Upper lobe of left lung (tissue), 6 donors: Measurements from ENCODE around the gene TBC1D9. TPM values are rescaled to one million over a fixed set of nuclear protein-coding genes. Genes with fewer than 3 reads are reported as not detected.
A peak's percentile ranks its signal among the peaks of the same experiment; 100 is the strongest.
"Not testable (repeated sequence)": the region's sequence is repeated elsewhere in the genome, so short reads cannot be mapped to it uniquely, and the experiment has no call there.

Source experiments
- ATAC-seq, 2 donors: fragments of 200-7000 bp; cut with Tn5 transposase; one replicate each; pipeline ENCODE4 v1.9.1; 2022; ENCODE audit warnings: mild to moderate bottlenecking in 2 of 2, moderate library complexity in 2 of 2; ENCODE audit not compliant: low FRiP score in 2 of 2
- DNase-seq, 2 donors: peaks; one replicate each; pipeline ENCODE4 v3.0.0-alpha.2; 2019 to 2020
- H3K27ac ChIP-seq, 4 donors: fragments of 200-600 bp; sonication (generic); one replicate each; pipeline ENCODE4 v1.5.1; 2016 to 2019
- H3K27me3 ChIP-seq, 4 donors: fragments of 200-600 bp; sonication (generic); one replicate each; pipeline ENCODE4 v1.5.1; 2017 to 2019
- H3K36me3 ChIP-seq, 4 donors: fragments of 200-600 bp; sonication (generic); one replicate each; pipeline ENCODE4 v1.5.1; 2016 to 2019
- H3K4me1 ChIP-seq, 4 donors: fragments of 200-600 bp; sonication (generic); one replicate each; pipeline ENCODE4 v1.5.1; 2018 to 2019
- H3K4me3 ChIP-seq, 4 donors: fragments of 200-600 bp; sonication (generic); one replicate each; pipeline ENCODE4 v1.5.1; 2017 to 2019; ENCODE audit warnings: mild to moderate bottlenecking in 2 of 4, moderate library complexity in 1 of 4
- H3K9me3 ChIP-seq, 4 donors: fragments of 200-600 bp; sonication (generic); one replicate each; pipeline ENCODE4 v1.5.1; 2018 to 2019
- EP300 ChIP-seq, 4 donors: sonication (generic); formaldehyde crosslinking; IDR thresholded peaks; one replicate each; pipeline ENCODE4 v1.5.1; 2017; ENCODE audit warnings: antibody characterized with exemption in 4 of 4, control low read depth in 2 of 4
- POLR2A ChIP-seq, 4 donors: fragments of 450-650 bp; IDR thresholded peaks; one replicate each; pipeline ENCODE4 v1.5.1; 2016 to 2017; ENCODE audit warnings: antibody characterized with exemption in 4 of 4, mild to moderate bottlenecking in 2 of 4
- POLR2AphosphoS5 ChIP-seq, 2 donors: sonication (generic); formaldehyde crosslinking; IDR thresholded peaks; one replicate each; pipeline ENCODE4 v1.5.1; 2017; ENCODE audit warnings: antibody characterized with exemption in 2 of 2
- WGBS, 2 donors: methylation state at CpG; one replicate each; pipeline ENCODE4 v1.1.5; 2017 to 2018; 5-methylcytosine and 5-hydroxymethylcytosine counted together
- total RNA-seq, 6 donors: library from RNA; depleted of rRNA in 4 of 6; stranded (reverse); fragments of >200 nt in 4 of 6; gene quantifications; one replicate each; pipeline versions ENCODE4 v1.1.0 to v1.2.1, GENCODE V29; 2016 to 2021
- TF ChIP-seq, protein P1 (sequence below), 6 experiments: fragments of 450-650 bp in 4 of 6; fragments of 200-600 bp in 2 of 6; sonication (generic) in 2 of 6; IDR thresholded peaks; one replicate each; pipeline ENCODE4 v1.5.1; 2016 to 2019; ENCODE audit warnings: antibody characterized with exemption in 6 of 6
- donor health status: DM: no; HTN: no; CAD: no; lungs with moderate emphysema.
- donor health status: DM: no; HTN: yes; CAD: no; lungs with severe emphysema.

Gene TBC1D9
- total RNA-seq, 6 donors from 2014 or later = 33.7 to 41.9 (median 38.1) TPM

DNA sequence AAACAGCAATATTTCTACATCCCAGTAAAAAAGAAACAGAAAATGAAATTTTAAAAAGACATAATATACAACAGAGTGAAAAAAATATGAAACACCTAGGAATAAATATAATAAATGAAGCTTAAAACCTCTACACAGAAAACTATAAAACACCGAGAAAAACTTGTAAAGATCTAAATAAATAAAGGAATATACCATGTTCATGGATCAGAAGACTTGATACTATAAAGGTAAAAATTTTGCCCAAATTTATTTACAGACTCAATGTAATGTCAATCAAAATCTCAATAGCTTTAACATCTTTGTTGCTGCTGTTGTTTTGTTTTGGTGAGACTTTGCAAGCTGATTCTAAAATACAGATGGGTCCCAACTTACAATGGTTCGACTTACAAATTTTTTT lies 5.7 kb downstream of the TBC1D9 start:
- no peaks in the 10 kb centered on the region for H3K27me3 ChIP-seq

DNA sequence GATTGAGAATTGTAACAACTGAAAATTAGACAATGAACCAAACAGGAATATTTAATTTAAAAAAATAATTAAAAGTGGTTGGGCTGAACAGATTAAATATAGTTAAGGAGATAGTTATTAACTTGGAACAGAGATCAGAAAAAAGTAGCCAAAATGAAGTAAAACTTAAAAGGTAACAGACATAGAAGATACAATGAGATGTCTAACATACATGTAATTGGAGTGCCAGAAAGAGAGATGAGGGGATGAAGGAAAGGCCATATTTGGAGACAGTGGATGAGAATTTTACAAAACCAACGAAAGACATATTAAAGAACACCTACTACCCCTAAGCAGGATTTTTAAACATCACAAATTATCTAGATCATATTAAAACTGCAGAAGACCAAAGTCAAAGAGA lies 8.0 kb downstream of the TBC1D9 start:
- Histone ChIP-seq H3K36me3 (no peaks in the 10 kb centered on the region), H3K27me3 (no peaks in the 10 kb centered on the region), H3K4me3 (no peak overlapping the region), H3K27ac (no peak overlapping the region), H3K4me1 (peaks cover 3 to 10% (median 7%) of the 10 kb centered on the region in 4 donors), H3K9me3 (no peaks in the 10 kb centered on the region)
- no peak for ATAC-seq
- TF ChIP-seq EP300 (IDR thresholded peaks at IDR 0.05) (no peak), POLR2A (IDR thresholded peaks at IDR 0.05) (no peak), POLR2AphosphoS5 (IDR thresholded peaks at IDR 0.05) (no peak)
- TF ChIP-seq, protein P1, sequence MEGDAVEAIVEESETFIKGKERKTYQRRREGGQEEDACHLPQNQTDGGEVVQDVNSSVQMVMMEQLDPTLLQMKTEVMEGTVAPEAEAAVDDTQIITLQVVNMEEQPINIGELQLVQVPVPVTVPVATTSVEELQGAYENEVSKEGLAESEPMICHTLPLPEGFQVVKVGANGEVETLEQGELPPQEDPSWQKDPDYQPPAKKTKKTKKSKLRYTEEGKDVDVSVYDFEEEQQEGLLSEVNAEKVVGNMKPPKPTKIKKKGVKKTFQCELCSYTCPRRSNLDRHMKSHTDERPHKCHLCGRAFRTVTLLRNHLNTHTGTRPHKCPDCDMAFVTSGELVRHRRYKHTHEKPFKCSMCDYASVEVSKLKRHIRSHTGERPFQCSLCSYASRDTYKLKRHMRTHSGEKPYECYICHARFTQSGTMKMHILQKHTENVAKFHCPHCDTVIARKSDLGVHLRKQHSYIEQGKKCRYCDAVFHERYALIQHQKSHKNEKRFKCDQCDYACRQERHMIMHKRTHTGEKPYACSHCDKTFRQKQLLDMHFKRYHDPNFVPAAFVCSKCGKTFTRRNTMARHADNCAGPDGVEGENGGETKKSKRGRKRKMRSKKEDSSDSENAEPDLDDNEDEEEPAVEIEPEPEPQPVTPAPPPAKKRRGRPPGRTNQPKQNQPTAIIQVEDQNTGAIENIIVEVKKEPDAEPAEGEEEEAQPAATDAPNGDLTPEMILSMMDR (IDR thresholded peaks at IDR 0.05) = no peak
- no peak for DNase-seq
- 91% methylated on average over 1 of the region's 1 CpG for WGBS, 2 donors

More for the DNA sequence above, 5.7 kb downstream of the TBC1D9 start:
- no peak for TF ChIP-seq POLR2A (IDR thresholded peaks at IDR 0.05)
- no peak for TF ChIP-seq EP300 (IDR thresholded peaks at IDR 0.05)
- TF ChIP-seq POLR2AphosphoS5 (IDR thresholded peaks at IDR 0.05) = no peak
- TF ChIP-seq, protein P1 (IDR thresholded peaks at IDR 0.05) = no peak
- H3K27ac ChIP-seq = no peak overlapping the region
- no peak for DNase-seq
- H3K9me3 ChIP-seq = no peaks in the 10 kb centered on the region
- ATAC-seq = no peak
- 81 to 99% methylated on average over 2 of the region's 2 CpGs for WGBS, 2 donors
- H3K4me1 ChIP-seq = peaks cover 0 to 8% (median 5%) of the 10 kb centered on the region in 4 donors
- no peak overlapping the region for H3K4me3 ChIP-seq
- no peaks in the 10 kb centered on the region for H3K36me3 ChIP-seq

DNA sequence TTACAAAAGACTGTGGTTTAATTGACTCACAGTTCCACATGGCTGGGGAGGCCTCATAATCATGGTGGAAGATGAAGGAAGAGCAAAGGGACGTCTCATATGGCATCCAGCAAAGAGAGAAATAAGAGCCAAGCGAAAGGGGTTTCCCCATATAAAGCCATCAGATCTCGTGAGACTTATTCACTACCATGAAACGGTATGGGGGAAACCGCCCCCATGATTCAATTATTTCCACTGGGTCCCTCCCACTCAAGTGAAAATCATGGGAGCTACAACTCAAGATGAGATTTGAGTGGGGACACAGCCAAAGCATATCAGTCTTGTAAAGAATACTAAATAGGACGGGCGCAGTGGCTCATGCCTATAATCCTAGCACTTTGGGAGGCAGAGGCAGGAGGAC lies 9.6 kb downstream of the TBC1D9 start:
- peaks cover 9 to 20% (median 13%) of the 10 kb centered on the region in 4 donors for H3K4me1 ChIP-seq
- WGBS, 2 donors = 91 to 93% methylated on average over 7 of the region's 7 CpGs
- not testable (repeated sequence) for H3K4me3 ChIP-seq, H3K36me3 ChIP-seq, H3K27me3 ChIP-seq, H3K27ac ChIP-seq, ATAC-seq, DNase-seq, H3K9me3 ChIP-seq

DNA sequence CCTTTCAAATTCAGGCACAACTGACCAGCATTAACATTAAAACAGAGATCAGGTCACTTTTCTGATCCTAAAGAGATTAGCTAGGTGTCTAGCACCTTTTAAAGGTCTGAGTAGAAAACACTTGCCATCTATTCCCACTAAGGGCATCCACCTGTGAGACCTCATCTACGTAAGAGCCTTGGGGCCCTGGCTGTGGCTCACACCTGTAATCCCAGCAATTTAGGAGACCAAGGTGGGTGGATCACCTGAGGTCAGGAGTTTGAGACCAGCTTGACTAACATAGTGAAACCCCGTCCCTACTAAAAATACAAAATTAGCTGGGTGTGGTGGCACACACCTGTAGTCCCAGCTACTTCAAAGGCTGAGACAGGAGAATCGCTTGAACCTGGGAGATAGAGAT lies 11.8 kb downstream of the TBC1D9 start:
- peaks cover 15 to 25% (median 19%) of the 10 kb centered on the region in 4 donors for H3K4me1 ChIP-seq
- no peaks in the 10 kb centered on the region for H3K36me3 ChIP-seq
- DNase-seq = no peak
- no peaks in the 10 kb centered on the region for H3K9me3 ChIP-seq
- no peak for ATAC-seq
- H3K4me3 ChIP-seq = no peak overlapping the region
- TF ChIP-seq, protein P1 (IDR thresholded peaks at IDR 0.05) = no peak
- no peak for TF ChIP-seq EP300 (IDR thresholded peaks at IDR 0.05)
- TF ChIP-seq POLR2AphosphoS5 (IDR thresholded peaks at IDR 0.05) = no peak
- TF ChIP-seq POLR2A (IDR thresholded peaks at IDR 0.05) = no peak
- H3K27me3 ChIP-seq = no peaks in the 10 kb centered on the region
- WGBS, 2 donors = 85 to 91% methylated on average over 3 of the region's 3 CpGs
- H3K27ac ChIP-seq = no peak overlapping the region

DNA sequence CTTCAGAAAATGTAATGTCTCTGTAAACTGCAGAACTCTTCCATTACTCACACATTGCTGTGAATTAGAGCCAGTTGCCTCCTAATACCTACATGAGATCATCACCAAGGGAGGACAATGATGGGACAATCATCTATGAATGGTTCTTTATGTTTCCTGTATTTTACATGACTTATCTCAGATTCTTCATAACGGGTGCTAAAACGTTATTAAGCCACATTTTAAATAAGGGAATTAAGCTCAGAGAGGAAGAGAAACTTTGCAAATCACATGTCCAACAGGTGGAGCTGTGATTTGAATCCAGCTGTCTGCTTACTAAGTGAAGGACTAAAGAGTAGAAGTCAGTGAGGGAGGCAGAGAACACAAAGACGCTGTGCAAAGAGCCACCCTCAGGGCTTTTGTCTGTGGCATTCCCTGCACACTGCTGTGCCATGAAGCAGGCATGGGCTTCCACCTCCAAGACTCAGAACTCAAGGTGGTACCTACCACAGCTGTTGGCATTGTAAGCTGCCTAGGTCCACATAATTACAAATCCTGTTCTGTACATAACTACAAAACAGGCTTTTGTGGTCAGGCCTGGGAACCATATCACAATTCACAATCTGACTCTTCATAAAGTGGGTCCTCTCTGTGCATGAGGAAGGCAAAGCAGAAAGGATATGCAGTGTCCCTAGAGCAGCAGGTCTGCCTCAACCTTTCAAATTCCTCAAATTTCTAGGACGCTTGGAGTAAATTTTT lies 12.8 kb downstream of the TBC1D9 start:
- 26 to 28% methylated on average over 4 of the region's 4 CpGs for whole genome bisulfite sequencing, 2 donors
- Histone ChIP-seq H3K4me1 (peaks cover 15 to 25% (median 19%) of the 10 kb centered on the region in 4 donors), H3K4me3 (no peak overlapping the region), H3K9me3 (no peaks in the 10 kb centered on the region), H3K27me3 (no peaks in the 10 kb centered on the region), H3K27ac (no peak overlapping the region), H3K36me3 (no peaks in the 10 kb centered on the region)
- ATAC-seq (peak in 1 of 2 donors; percentile 48), DNase-seq (no peak)
- TF ChIP-seq EP300 (IDR thresholded peaks at IDR 0.05) (no peak), POLR2A (IDR thresholded peaks at IDR 0.05) (no peak), POLR2AphosphoS5 (IDR thresholded peaks at IDR 0.05) (no peak)
- TF ChIP-seq, protein P1 (IDR thresholded peaks at IDR 0.05) = peak in 1 of 6 experiments; percentile 19
